ENCODE results near the gene ALG5.

ALG5 gene

DNA sequence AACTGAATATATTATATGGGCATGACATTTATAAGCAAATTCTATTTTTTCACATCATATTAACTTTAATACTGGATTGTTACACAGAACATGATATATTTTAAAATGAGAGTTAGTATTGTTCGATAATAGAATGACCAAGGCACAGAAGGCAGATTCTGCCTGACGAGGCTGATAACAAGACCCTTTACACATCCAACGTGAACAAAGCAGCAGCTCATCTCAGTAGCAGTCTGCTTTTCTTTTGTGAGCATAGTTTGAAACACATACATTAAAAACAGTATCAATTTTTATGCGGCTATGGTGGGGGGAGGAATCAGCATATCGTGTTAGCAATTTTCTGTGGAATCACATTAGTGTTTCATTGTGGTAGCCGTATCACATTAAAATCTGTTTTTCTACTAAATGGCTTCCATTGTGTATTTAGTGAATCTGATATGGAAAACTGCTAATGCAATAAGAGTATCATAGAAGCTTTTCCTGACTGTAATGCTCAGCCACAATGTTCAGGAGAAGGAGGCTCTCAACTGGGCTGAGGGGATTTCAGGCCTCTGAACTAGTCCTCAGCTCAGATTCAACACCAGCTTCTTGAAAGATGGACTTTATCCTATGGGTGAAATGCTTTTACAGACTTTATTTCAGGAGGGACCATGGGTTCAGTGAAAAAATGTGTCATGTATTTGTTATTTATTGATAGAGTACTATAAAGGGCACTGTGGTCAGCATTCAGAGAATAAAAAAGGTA, 83.1 kb downstream of the ALG5 start:
- no peak for DNase-seq (ENCODE audit: low read depth, low spot score)

DNA sequence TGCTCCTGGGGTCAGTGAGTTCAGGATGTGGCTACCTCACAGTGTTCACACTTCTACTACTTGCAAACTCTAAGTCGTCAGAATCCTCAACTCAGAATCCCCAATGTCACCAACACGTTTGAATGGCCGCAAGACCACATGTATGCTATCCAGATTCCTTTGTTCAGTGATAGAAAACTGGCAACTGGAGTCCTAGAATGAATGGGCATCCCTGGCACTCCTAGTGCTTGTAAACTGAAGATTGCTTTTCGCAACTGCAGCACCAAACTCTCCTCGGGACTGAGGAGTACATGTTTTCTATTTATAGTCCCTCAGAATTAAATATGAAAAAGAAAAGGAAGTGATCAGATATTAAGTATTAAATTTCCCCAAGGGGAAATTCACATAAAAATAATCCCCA, 84.0 kb downstream of the ALG5 start:
- DNase-seq (ENCODE audit: low read depth, low spot score): no peak

DNA sequence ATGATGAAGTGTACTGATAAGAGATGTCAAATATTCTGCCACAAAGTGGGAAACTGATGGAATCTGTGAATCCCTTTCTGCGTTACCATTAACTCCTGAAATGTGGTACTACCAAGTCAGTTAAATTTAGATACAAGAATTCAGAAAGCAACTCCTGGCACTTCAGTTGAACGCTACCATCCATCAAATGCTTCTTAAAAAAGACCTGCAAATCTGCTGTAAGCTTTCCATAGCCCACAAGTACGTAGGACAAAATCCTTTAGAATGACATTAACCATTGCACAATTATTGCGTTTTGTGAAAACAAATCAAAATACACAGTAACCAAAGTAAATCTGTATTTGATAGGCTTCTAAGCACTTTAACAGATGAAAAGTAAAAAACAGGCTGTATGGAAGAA, 84.5 kb downstream of the ALG5 start:
- no peak for DNase-seq (ENCODE audit: low read depth, low spot score)

DNA sequence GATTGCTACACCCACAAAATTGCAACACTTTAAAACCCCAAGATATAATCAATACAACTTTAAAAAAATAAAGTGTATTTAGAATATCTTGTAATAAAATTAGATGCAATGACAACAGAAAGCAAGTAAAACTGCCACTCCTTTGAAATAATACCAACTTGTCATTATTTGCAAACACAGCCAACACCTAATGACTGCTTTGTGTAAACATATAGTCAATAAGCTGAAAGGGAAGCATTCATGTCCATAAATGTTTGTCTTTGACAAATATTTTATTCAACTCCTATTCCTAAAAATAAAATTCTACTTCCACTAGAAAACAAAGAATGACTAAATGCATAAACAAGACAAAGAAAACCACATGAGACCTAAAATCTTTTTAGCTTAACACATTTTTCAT, 85.7 kb downstream of the ALG5 start:
- DNase-seq (ENCODE audit: low read depth, low spot score): no peak

DNA sequence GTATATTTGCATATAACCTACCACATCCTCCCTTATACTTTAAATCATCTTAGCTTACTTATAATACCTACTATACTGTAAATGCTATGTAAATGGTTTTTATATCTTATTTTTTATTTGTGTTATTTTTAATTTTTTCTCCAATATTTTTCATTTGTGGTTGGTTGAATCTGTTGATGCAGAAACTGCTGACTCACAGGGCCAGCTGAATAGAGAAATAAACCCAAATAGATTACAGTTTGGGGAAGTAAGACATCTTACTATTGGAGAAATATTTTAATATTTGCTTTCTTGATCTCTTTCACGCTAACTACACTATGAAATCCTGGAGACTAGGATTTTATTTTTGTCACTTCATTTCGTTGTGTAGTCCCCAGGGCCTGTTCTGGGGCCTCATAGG, 86.2 kb downstream of the ALG5 start:
- DNase-seq (ENCODE audit: low read depth, low spot score): no peak

DNA sequence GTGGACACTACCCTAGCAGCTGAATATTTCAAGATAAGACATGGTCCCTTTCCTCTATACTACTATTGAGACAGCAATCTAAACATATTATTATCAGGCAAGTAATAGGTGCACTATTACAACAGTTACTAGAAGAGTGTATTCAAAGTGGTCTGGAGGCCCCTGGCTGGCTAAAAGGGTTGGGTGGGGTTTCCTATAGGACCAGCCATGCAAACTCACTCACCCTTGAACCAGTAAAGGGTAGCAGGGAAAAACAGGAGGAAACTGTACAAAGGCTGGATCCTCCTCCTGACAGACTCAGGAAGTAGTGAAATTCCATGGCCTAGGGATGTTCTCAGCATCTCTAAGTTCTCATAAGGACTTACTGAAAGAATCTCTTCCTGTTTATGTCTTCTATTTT, 86.8 kb downstream of the ALG5 start:
- DNase-seq (ENCODE audit: low read depth, low spot score): no peak

DNA sequence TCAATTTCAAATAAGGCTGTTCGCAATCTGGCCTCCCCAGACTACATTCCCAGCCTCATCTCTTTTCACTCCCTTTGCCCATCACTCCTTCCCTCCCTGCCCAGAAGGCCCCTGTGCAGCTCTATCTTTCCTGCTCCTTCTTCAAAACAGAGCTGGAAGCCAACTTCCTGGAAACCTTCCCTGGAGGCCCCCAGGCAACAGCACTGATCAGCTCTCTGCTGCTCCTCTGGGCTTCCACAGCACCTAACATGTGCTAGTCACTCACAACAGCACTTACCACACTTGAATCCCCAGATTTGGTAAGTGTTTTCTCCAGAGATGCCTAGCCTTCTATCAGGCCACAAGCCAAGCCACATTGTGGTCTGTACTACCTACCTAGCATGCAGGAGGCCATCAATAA, 88.6 kb downstream of the ALG5 start:
- no peak for DNase-seq (ENCODE audit: low read depth, low spot score)

DNA sequence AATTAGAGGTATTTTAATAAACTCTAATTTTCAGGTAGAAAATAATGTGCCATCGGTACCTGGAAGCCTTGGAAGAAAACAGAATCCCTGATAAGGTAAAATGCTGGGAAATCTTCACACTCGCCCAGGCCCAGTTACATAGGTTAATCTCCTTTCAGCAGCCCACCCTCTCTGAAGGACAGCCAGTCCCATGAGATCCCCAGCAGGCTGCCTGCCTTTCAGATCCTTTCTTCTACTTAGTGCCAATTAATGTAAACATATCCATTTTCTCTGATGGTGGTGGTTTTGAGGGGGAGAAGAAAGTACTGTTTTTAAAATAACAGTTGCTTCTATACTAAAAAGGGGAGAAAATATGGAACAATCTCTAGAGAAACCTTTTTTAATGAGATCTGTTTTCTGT, 91.3 kb downstream of the ALG5 start:
- no peak for DNase-seq (ENCODE audit: low read depth, low spot score)

DNA sequence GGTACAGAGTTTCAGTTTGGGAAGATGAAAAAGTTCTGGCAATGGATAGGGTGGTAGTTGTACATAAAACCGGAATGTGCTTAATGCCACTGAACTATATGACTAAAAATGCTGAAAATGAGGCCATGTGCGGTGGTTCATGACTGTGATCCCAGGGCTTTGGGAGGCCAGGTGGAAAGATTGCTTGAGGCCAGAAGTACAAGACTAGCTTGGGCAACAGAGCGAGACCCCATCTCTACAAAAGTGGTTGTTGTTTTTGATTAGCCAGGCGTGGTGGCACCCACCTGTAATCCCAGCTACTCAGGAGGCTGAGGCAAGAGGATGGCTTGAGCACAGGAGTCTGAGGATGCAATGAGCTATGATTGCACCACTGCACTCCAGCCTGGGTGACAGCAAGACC, 91.9 kb downstream of the ALG5 start:
- DNase-seq (ENCODE audit: low read depth, low spot score): no peak

DNA sequence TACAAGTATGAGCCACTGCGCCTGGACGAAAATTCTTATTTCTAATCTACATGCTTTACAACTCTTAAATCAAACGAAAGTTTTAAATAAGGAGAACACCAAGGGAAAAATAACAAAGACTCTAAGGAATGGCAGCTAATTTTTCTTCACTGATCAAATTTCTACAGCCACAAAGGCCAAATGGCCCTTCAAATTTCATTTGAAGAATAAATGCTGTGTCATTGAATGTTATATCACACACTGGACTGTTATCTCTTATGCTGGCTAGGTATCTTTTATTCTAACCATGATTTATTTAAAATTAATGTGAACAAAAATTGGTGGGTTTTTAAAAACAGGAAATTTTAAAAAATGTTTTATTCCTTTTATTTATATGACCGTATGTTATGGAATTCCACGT, 93.2 kb downstream of the ALG5 start:
- no peak for DNase-seq (ENCODE audit: low read depth, low spot score)

DNA sequence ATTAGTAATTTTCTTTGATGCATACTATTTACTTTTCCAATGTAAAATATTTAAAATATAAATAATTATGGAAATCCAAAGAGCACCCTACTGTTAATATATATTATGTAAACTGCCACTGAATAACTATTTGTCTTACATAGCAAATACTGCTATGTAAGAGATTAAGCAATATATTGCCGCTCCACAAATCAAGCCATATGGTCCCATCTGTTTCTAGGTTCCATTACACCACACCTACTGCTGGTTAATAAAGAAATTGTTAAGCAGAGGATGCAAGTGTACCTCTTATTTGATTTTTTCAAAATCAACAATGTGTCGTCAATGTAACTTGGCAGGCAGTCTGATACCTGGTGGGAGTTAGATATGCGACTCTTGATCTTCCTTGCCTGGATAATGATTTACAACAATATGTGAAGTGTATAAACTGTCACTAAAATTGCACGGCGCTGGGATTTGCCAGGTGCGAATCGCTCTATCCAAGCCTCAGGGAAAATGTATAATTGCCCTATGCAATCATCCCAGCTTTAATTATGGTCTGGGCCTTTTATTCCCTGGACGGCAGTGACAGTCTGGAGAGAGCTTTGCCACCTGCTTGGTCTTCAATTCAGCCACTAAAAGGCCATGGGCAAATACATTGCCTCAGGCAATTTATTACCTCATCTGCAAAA, 95.1 kb downstream of the ALG5 start:
- no peak for DNase-seq (ENCODE audit: low read depth, low spot score)
